Measurements from ENCODE around the gene PDIA5.

GRCh38 chr3:123202451-123202850, 135.6 kb downstream of the PDIA5 start:
- TF ChIP-seq CTCF (IDR thresholded peaks at IDR 0.05), result no peak
- no peak for TF ChIP-seq POLR2A (IDR thresholded peaks at IDR 0.05)

Measured in heart left ventricle (tissue), 13 donors.